Measurements from ENCODE around the gene OGFOD3. TPM values are rescaled to one million over a fixed set of nuclear protein-coding genes. Genes with fewer than 3 reads are reported as not detected.
"Not testable (repeated sequence)": the region's sequence is repeated elsewhere in the genome, so short reads cannot be mapped to it uniquely, and the experiment has no call there.

The OGFOD3 gene
- total RNA-seq, 4 donors from 2014 or later = 13.0 to 33.5 (median 20.0) TPM

- H3K4me1 ChIP-seq = peaks cover 17% of the 10 kb centered on the region
Observed at GRCh38 chr17:82463391-82463790, 45.0 kb upstream of the OGFOD3 start.

GRCh38 chr17:82461827-82462524 lies 43.6 kb upstream of the OGFOD3 start:
- Histone ChIP-seq H3K4me1 (peaks cover 28% of the 10 kb centered on the region), H3K27me3 (no peaks in the 10 kb centered on the region), H3K27ac (no peak overlapping the region), H3K9me3 (no peaks in the 10 kb centered on the region), H3K36me3 (peaks cover 66% of the 10 kb centered on the region), H3K4me3 (no peak overlapping the region)
- 79% methylated on average over 10 of the region's 10 CpGs for WGBS
- no peak for TF ChIP-seq POLR2A (IDR thresholded peaks at IDR 0.05)
- no peak for TF ChIP-seq EP300 (IDR thresholded peaks at IDR 0.05)
- no peak for TF ChIP-seq CTCF (IDR thresholded peaks at IDR 0.05)
- TF ChIP-seq POLR2AphosphoS5 (IDR thresholded peaks at IDR 0.05) = no peak
- DNase-seq (ENCODE audit: low spot score in 2 of 2) = no peak

More at GRCh38 chr17:82463391-82463790, 45.0 kb upstream of the OGFOD3 start:
- Histone ChIP-seq H3K27ac (no peak overlapping the region), H3K9me3 (no peaks in the 10 kb centered on the region), H3K36me3 (peaks cover 78% of the 10 kb centered on the region), H3K27me3 (no peaks in the 10 kb centered on the region), H3K4me3 (no peak overlapping the region)
- TF ChIP-seq CTCF (IDR thresholded peaks at IDR 0.05) (no peak), EP300 (IDR thresholded peaks at IDR 0.05) (no peak), POLR2AphosphoS5 (IDR thresholded peaks at IDR 0.05) (no peak), POLR2A (IDR thresholded peaks at IDR 0.05) (no peak)
- WGBS = 77% methylated on average over 6 of the region's 6 CpGs
- no peak for DNase-seq (ENCODE audit: low spot score in 2 of 2)

- H3K36me3 ChIP-seq = peaks cover 48% of the 10 kb centered on the region
- WGBS = 91% methylated on average over 9 of the region's 9 CpGs
- not testable (repeated sequence) for H3K9me3 ChIP-seq; H3K27ac ChIP-seq; H3K27me3 ChIP-seq; DNase-seq (ENCODE audit: low spot score in 2 of 2)
- peak overlapping the region; percentile 79 for H3K4me3 ChIP-seq
- peaks cover 33% of the 10 kb centered on the region for H3K4me1 ChIP-seq
Observed at GRCh38 chr17:82459936-82460335, 41.5 kb upstream of the OGFOD3 start.

GRCh38 chr17:82458885-82459424 lies 40.6 kb upstream of the OGFOD3 start:
- peaks cover 38% of the 10 kb centered on the region for H3K36me3 ChIP-seq
- H3K4me1 ChIP-seq = peaks cover 33% of the 10 kb centered on the region
- H3K9me3 ChIP-seq = no peaks in the 10 kb centered on the region
- no peak for DNase-seq (ENCODE audit: low spot score in 2 of 2)
- H3K27me3 ChIP-seq = no peaks in the 10 kb centered on the region
- TF ChIP-seq CTCF (IDR thresholded peaks at IDR 0.05) = no peak
- TF ChIP-seq POLR2AphosphoS5 (IDR thresholded peaks at IDR 0.05) = no peak
- no peak for TF ChIP-seq POLR2A (IDR thresholded peaks at IDR 0.05)
- no peak for TF ChIP-seq EP300 (IDR thresholded peaks at IDR 0.05)
- peak overlapping the region; percentile 100 for H3K27ac ChIP-seq
- H3K4me3 ChIP-seq = peak overlapping the region; percentile 79
- no CpG with 5 or more reads among the region's 62 CpGs for WGBS

GRCh38 chr17:82458179-82458884 lies 39.9 kb upstream of the OGFOD3 start, which contains the start of gene NARF:
NARF (plus strand) TSS chr17:82458741; CDS start chr17:82458804, 63 bp downstream.
- 0% methylated on average over 9 of the region's 85 CpGs for WGBS
- TF ChIP-seq POLR2A (IDR thresholded peaks at IDR 0.05) (peak; percentile 97), POLR2AphosphoS5 (IDR thresholded peaks at IDR 0.05) (peak; percentile 48 to 97 (median 87)), EP300 (IDR thresholded peaks at IDR 0.05) (no peak)
- Histone ChIP-seq H3K9me3 (no peaks in the 10 kb centered on the region), H3K27ac (peak within 1 kb of the TSS; percentile 100), H3K27me3 (no peaks in the 10 kb centered on the region), H3K36me3 (peaks cover 32% of the 10 kb centered on the region), H3K4me3 (peak within 1 kb of the TSS; percentile 79), H3K4me1 (peaks cover 27% of the 10 kb centered on the region)
- peak; percentile 99 for DNase-seq (ENCODE audit: low spot score in 2 of 2)

GRCh38 chr17:82457929-82458178 lies 39.5 kb upstream of the OGFOD3 start:
- Histone ChIP-seq H3K27me3 (no peaks in the 10 kb centered on the region), H3K4me1 (peaks cover 26% of the 10 kb centered on the region), H3K36me3 (peaks cover 27% of the 10 kb centered on the region), H3K4me3 (peak overlapping the region; percentile 79), H3K9me3 (no peaks in the 10 kb centered on the region), H3K27ac (peak overlapping the region; percentile 100)
- TF ChIP-seq POLR2AphosphoS5 (IDR thresholded peaks at IDR 0.05) (no peak), CTCF (IDR thresholded peaks at IDR 0.05) (no peak), POLR2A (IDR thresholded peaks at IDR 0.05) (no peak), EP300 (IDR thresholded peaks at IDR 0.05) (no peak)
- 1% methylated on average over 8 of the region's 8 CpGs for WGBS
- no peak for DNase-seq (ENCODE audit: low spot score in 2 of 2)

Data from suprapubic skin (tissue), 4 donors.